A673 (cell line): ENCODE measurements around the gene GSTO2.

Experiments
- CTCF ChIP-seq: fragments of 300-800, 200-600 bp; sonication (generic); conservative IDR thresholded peaks from 2 replicates; pipeline ENCODE4 v1.5.1; 2017; ENCODE audit warnings: low read depth, mild to moderate bottlenecking, antibody characterized with exemption, low read length, moderate library complexity, mixed read lengths
- EZH2 ChIP-seq: fragments of 200-600 bp; sonication (generic); IDR thresholded peaks from 2 replicates; pipeline ENCODE4 v1.6.1; 2017; ENCODE audit warnings: borderline replicate concordance, low read depth, mild to moderate bottlenecking, mixed read lengths, antibody characterized with exemption, low read length; ENCODE audit not compliant: poor library complexity, severe bottlenecking

- TF ChIP-seq CTCF (no peak), EZH2 (no peak)
Observed at GRCh38 chr10:104345515-104345914, 76.5 kb downstream of the GSTO2 start.
